ENCODE measurements around the gene ARHGEF19. TPM values are rescaled to one million over a fixed set of nuclear protein-coding genes. Genes with fewer than 3 reads are reported as not detected.

The ARHGEF19 gene
- total RNA-seq, 1 experiment from 2014 or later, result 21.1 TPM

GRCh38 chr1:16148329-16149092, 63.9 kb downstream of the ARHGEF19 start:
- H2BK20ac ChIP-seq (ENCODE audit: low read depth, low read length, poor library complexity, severe bottlenecking), result no peak overlapping the region
- H3K27ac ChIP-seq (ENCODE audit: insufficient read length, low read depth, low read length), result no peak overlapping the region

More at GRCh38 chr1:16148329-16149092, 63.9 kb downstream of the ARHGEF19 start:
- Mint-ChIP-seq H3K4me3 (no peak overlapping the region), H3K4me1 (peaks cover 59 to 62% of the 10 kb centered on the region in 2 experiments), H3K27me3 (ENCODE audit: low read depth) (no peaks in the 10 kb centered on the region), H3K36me3 (ENCODE audit: insufficient read depth in 1 of 3, low read depth in 3 of 3) (peaks cover 22 to 58% (median 24%) of the 10 kb centered on the region in 3 experiments; a peak in 6 of 7 replicates), H3K27ac (no peak overlapping the region), H3K9me3 (no peaks in the 10 kb centered on the region)
- no peak overlapping the region for H2BK5ac ChIP-seq (ENCODE audit: insufficient read length, low read length)
- no peak overlapping the region for H4K8ac ChIP-seq (replicated peaks; ENCODE audit: insufficient read length, low read depth, low read length)
- H3T11ph ChIP-seq (ENCODE audit: low read length), result no peak overlapping the region
- H3K79me1 ChIP-seq (ENCODE audit: insufficient read depth, low read depth, low read length, poor library complexity, severe bottlenecking), result peaks cover 7% of the 10 kb centered on the region
- peaks cover 17% of the 10 kb centered on the region for H3K4me1 ChIP-seq (ENCODE audit: insufficient read depth, low read length)
- no CpG with 5 or more reads among the region's 39 CpGs for WGBS (ENCODE audit: extremely low coverage, insufficient read length, low lambda C conversion rate)
- H3K4ac ChIP-seq (ENCODE audit: low read depth, low read length), result no peak overlapping the region
- no peak overlapping the region for H2AFZ ChIP-seq (ENCODE audit: low read length)
- H4K5ac ChIP-seq (ENCODE audit: insufficient read length, low read depth, low read length), result no peak overlapping the region
- no peak overlapping the region for H3K9ac ChIP-seq (ENCODE audit: extremely low read depth, insufficient read length, low read length)
- no peak overlapping the region for H2BK120ac ChIP-seq (ENCODE audit: low read depth, low read length, poor library complexity, severe bottlenecking)
- H4K20me1 ChIP-seq (ENCODE audit: control insufficient read depth, insufficient read depth, insufficient read length), result no peaks in the 10 kb centered on the region
- H3K27me3 ChIP-seq (ENCODE audit: insufficient read depth, low read length), result no peaks in the 10 kb centered on the region
- peaks cover 8% of the 10 kb centered on the region for H3K23me2 ChIP-seq (ENCODE audit: insufficient read length, low read depth, low read length, poor library complexity, severe bottlenecking)
- no peak overlapping the region for H3K23ac ChIP-seq (ENCODE audit: insufficient read length, low read depth, low read length)
- H3K79me2 ChIP-seq (ENCODE audit: insufficient read depth, low read length), result peaks cover 34% of the 10 kb centered on the region; the same call in 1 of the 2 replicates
- no peak overlapping the region for H2AK5ac ChIP-seq (ENCODE audit: insufficient read length, low read length)
- H3K14ac ChIP-seq (ENCODE audit: insufficient read depth, low read length), result no peak overlapping the region; the same call in 1 of the 2 replicates
- DNase-seq, result no peak
- H2BK12ac ChIP-seq (ENCODE audit: insufficient read length, low read depth, low read length), result no peak overlapping the region
- no peak overlapping the region for H3K4me2 ChIP-seq (ENCODE audit: insufficient read depth, insufficient read length, low read length)
- H3K18ac ChIP-seq (ENCODE audit: insufficient read length, low read depth, low read length), result no peak overlapping the region
- H3K9me3 ChIP-seq (ENCODE audit: control insufficient read depth, low read depth, low read length), result no peaks in the 10 kb centered on the region
- no peak overlapping the region for H3K56ac ChIP-seq (ENCODE audit: insufficient read length, low read depth, low read length)
- no peak overlapping the region for H4K91ac ChIP-seq (ENCODE audit: insufficient read length, low read depth, low read length)
- no peak for TF ChIP-seq CTCF (conservative IDR thresholded peaks at IDR 0.05)
- H2BK15ac ChIP-seq (ENCODE audit: low read depth, low read length), result no peak overlapping the region

Other genes with a start within 250 kb of the ARHGEF19 start
- 16.5 and 16.7 TPM in 2 replicates for gene ZBTB17, start 236.6 kb downstream of the ARHGEF19 start, total RNA-seq (2021)
- gene SRARP, start 208.4 kb downstream of the ARHGEF19 start, total RNA-seq (2021), result not detected in 2 replicates
- gene HSPB7, start 194.6 kb downstream of the ARHGEF19 start, total RNA-seq (2021), result not detected in 2 replicates
- 0.37 and 0.98 TPM in 2 replicates for gene CLCNKA, start 190.6 kb downstream of the ARHGEF19 start, total RNA-seq (2021)
- 1.7 and 1.8 TPM in 2 replicates for gene CLCNKB, start 168.9 kb downstream of the ARHGEF19 start, total RNA-seq (2021)
- 0.48 and 0.61 TPM in 2 replicates for gene FAM131C, start 139.0 kb downstream of the ARHGEF19 start, total RNA-seq (2021)
- 32.8 and 33.1 TPM in 2 replicates for gene EPHA2, start 56.6 kb downstream of the ARHGEF19 start, total RNA-seq (2021)
- gene CPLANE2, start 24.5 kb upstream of the ARHGEF19 start, total RNA-seq (2021), result 6.3 and 7.7 TPM in 2 replicates
- 17.4 and 19.0 TPM in 2 replicates for gene FBXO42, start 139.8 kb upstream of the ARHGEF19 start, total RNA-seq (2021)
- 118 and 119 TPM in 2 replicates for gene SZRD1, start 154.6 kb upstream of the ARHGEF19 start, total RNA-seq (2021)
- 0.07 TPM in 1 of 2 replicates, not detected in the other for gene SPATA21, start 224.8 kb upstream of the ARHGEF19 start, total RNA-seq (2021)
- 31.7 and 33.2 TPM in 2 replicates for gene NECAP2, start 228.1 kb upstream of the ARHGEF19 start, total RNA-seq (2021)